ENCODE measurements around the gene NDUFV2. TPM values are rescaled to one million over a fixed set of nuclear protein-coding genes. Genes with fewer than 3 reads are reported as not detected.

NDUFV2 gene
- total RNA-seq, 1 experiment from 2014 or later: 211 TPM

DNA sequence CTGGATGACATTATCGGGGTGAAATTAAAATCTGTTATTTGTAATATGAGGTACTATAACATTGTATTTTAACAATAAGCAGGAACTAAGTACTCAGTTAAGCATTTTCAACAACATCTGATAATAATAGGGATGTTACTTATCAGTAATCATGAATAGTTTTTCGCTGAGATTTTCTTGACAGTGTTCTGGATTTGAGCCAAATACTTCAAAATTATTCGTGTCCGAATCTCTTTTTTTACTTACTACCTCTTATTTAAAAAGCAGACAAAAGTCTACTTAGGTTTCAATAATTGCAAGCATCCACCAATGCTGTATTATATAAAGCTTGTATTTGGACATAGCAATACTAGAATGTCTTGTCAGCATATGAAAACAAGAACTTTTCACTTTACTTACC lies 27.7 kb downstream of the NDUFV2 start:
- Histone ChIP-seq H3K27me3 (replicated peaks; ENCODE audit: control insufficient read depth, insufficient read depth, low read length) (no peaks in the 10 kb centered on the region), H3K9me3 (no peaks in the 10 kb centered on the region), H3K36me3 (ENCODE audit: control insufficient read depth, insufficient read depth, low read length) (peaks cover 2% of the 10 kb centered on the region; the same call in 1 of the 2 replicates), H3K4me1 (peaks cover 9% of the 10 kb centered on the region), H3K4me3 (ENCODE audit: low read depth, low read length) (no peak overlapping the region)
- no TSS peak for BruUV-seq (replicated peaks)
- intact Hi-C loops (cut with micrococcal nuclease; ENCODE audit: unreplicated experiment): loop anchor here (10.0 kb wide), 2 partner anchors 205 to 385 kb away; partner anchors contain the start of gene TWSG1
- Mint-ChIP-seq H3K36me3 (ENCODE audit: insufficient read depth, unreplicated experiment) (peaks cover 73% of the 10 kb centered on the region), H3K27ac (ENCODE audit: unreplicated experiment) (peak overlapping the region; percentile 60), H3K4me3 (ENCODE audit: unreplicated experiment) (no peak overlapping the region), H3K27me3 (ENCODE audit: insufficient read depth, unreplicated experiment) (no peaks in the 10 kb centered on the region), H3K9me3 (ENCODE audit: unreplicated experiment) (no peaks in the 10 kb centered on the region), H3K4me1 (ENCODE audit: low read depth, unreplicated experiment) (peaks cover 20% of the 10 kb centered on the region)
- ChIA-PET CTCF (no interaction called here), POLR2A (no interaction called here)
- no peak for TF ChIP-seq CTCF (IDR thresholded peaks at IDR 0.05; ENCODE audit: insufficient read depth in 1 of 2, low read depth in 1 of 2, low read length in 1 of 2, severe bottlenecking in 1 of 2, unreplicated experiment in 1 of 2)
- DNase-seq: no peak

DNA sequence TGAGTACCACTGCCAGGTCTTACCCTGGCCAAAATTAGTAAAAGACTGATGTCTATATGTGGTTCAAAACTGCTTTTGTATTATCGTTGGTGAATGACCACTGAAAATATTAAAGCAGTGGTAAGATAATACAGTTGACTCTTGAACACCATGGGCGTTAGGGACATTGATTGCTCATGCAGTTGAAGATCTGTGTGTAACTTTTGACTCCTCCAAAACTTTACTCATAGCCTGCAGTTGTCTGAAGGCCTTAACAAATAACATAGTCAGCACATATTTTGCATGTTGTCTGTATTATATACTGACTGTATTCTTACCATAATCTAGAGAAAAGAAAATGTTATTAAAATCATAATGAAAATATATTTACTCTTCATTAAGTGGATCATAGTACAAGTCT lies 28.3 kb downstream of the NDUFV2 start:
- ChIA-PET POLR2A (no interaction called here), CTCF (no interaction called here)
- Histone ChIP-seq H3K36me3 (ENCODE audit: control insufficient read depth, insufficient read depth, low read length) (peaks cover 2% of the 10 kb centered on the region; the same call in 1 of the 2 replicates), H3K27me3 (replicated peaks; ENCODE audit: control insufficient read depth, insufficient read depth, low read length) (no peaks in the 10 kb centered on the region), H3K4me3 (ENCODE audit: low read depth, low read length) (no peak overlapping the region), H3K4me1 (peaks cover 9% of the 10 kb centered on the region), H3K9me3 (no peaks in the 10 kb centered on the region)
- no peak for TF ChIP-seq CTCF (IDR thresholded peaks at IDR 0.05; ENCODE audit: insufficient read depth in 1 of 2, low read depth in 1 of 2, low read length in 1 of 2, severe bottlenecking in 1 of 2, unreplicated experiment in 1 of 2)
- BruUV-seq (replicated peaks): no TSS peak
- peaks cover 73% of the 10 kb centered on the region for H3K36me3 Mint-ChIP-seq (ENCODE audit: insufficient read depth, unreplicated experiment)
- intact Hi-C loops (cut with micrococcal nuclease; ENCODE audit: unreplicated experiment): loop anchor here (10.0 kb wide), 2 partner anchors 204 to 384 kb away; partner anchors contain the start of gene TWSG1
- H3K9me3 Mint-ChIP-seq (ENCODE audit: unreplicated experiment): no peaks in the 10 kb centered on the region
- no peak overlapping the region for H3K4me3 Mint-ChIP-seq (ENCODE audit: unreplicated experiment)
- H3K27me3 Mint-ChIP-seq (ENCODE audit: insufficient read depth, unreplicated experiment): no peaks in the 10 kb centered on the region
- no peak overlapping the region for H3K27ac Mint-ChIP-seq (ENCODE audit: unreplicated experiment)
- H3K4me1 Mint-ChIP-seq (ENCODE audit: low read depth, unreplicated experiment): peaks cover 20% of the 10 kb centered on the region
- no peak for DNase-seq

DNA sequence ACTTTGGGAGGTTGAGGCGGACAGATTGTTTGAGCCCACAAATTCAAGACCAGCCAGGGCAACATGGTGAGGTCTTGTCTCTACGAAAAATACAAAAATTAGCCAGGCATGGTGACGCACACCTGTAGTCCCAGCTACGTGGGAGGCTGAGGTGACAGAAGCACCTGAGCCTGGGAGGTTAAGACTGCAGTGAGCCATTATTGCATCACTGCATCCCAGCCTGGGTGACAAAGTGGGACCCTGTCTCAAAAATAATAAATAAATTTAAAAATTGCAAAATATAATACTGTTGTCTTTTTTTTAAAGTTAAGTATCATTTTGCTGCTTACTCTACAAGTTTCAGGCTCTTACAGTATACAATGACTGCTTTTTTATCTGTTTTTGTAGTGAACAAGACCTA lies 30.1 kb downstream of the NDUFV2 start:
- no peak overlapping the region for H3K4me3 ChIP-seq (ENCODE audit: low read depth, low read length)
- H3K4me1 Mint-ChIP-seq (ENCODE audit: low read depth, unreplicated experiment): peaks cover 20% of the 10 kb centered on the region
- H3K27ac Mint-ChIP-seq (ENCODE audit: unreplicated experiment): peak overlapping the region; percentile 3
- H3K9me3 ChIP-seq: no peaks in the 10 kb centered on the region
- TF ChIP-seq CTCF (IDR thresholded peaks at IDR 0.05; ENCODE audit: insufficient read depth in 1 of 2, low read depth in 1 of 2, low read length in 1 of 2, severe bottlenecking in 1 of 2, unreplicated experiment in 1 of 2): no peak
- BruUV-seq (replicated peaks): no TSS peak
- no peak for DNase-seq
- no peaks in the 10 kb centered on the region for H3K9me3 Mint-ChIP-seq (ENCODE audit: unreplicated experiment)
- peaks cover 9% of the 10 kb centered on the region for H3K4me1 ChIP-seq
- ChIA-PET POLR2A (no interaction called here), CTCF (interaction anchor here (1.0 kb wide), 1 partner anchor 23 kb away, joined by 3 read pairs; no protein-coding TSS in a partner anchor)
- H3K27me3 Mint-ChIP-seq (ENCODE audit: insufficient read depth, unreplicated experiment): no peaks in the 10 kb centered on the region
- H3K36me3 Mint-ChIP-seq (ENCODE audit: insufficient read depth, unreplicated experiment): peaks cover 70% of the 10 kb centered on the region
- peaks cover 2% of the 10 kb centered on the region; the same call in 1 of the 2 replicates for H3K36me3 ChIP-seq (ENCODE audit: control insufficient read depth, insufficient read depth, low read length)
- no peaks in the 10 kb centered on the region for H3K27me3 ChIP-seq (replicated peaks; ENCODE audit: control insufficient read depth, insufficient read depth, low read length)
- intact Hi-C loops (cut with micrococcal nuclease; ENCODE audit: unreplicated experiment): loop anchor here (10.0 kb wide), 2 partner anchors 202 to 382 kb away; partner anchors contain the start of gene TWSG1
- no peak overlapping the region for H3K4me3 Mint-ChIP-seq (ENCODE audit: unreplicated experiment)
